ENCODE data around the gene PTTG1IP. TPM values are rescaled to one million over a fixed set of nuclear protein-coding genes. Genes with fewer than 3 reads are reported as not detected.

The PTTG1IP gene
- total and polyA plus RNA-seq, 2 of the 13 experiments (the other 11 are each of a cell fraction or from before 2014, with no cell fraction given), result 161 to 700 TPM

DNA sequence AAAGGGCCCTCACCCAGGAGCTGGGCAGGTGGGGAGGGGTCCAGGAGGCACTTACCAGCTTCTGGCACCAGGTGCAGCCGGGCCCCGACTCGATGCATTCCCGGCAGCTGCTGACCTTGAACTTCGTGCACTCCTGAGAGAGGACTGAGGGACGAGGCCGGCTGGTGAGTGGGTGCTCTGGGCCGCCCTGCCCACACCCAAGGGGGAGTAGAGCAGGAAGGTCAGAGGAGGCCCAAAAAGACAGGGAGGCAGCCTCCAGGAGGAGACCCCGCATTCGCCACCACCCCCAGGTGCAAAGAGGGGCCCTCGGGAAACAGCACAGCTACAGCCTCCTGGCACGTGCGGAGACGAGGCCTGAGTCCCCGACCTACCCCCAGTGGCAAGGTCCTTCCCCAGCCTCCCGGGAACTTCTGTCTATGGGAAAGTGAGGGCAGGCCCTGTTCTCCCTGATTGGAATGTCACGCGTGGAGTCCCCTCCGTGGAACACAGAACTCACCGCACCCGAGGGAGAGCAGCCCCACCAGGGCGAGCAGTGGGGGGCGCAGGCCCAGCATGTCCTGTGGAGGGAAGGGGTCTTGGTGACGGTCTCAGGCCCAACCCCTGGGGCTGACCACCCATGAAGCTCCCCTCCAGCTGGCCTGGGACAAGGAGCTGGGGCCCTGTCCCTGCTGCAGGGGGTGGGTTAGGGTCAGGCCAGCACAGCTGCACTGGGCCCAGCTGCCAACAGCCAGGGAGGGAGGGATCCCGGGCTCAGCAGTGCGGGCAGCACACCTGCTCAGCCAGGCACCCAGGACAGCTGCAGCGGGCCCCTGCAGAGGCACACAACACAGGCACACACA lies 37.0 kb upstream of the PTTG1IP start (continued):
- TF ChIP-seq, protein P1, sequence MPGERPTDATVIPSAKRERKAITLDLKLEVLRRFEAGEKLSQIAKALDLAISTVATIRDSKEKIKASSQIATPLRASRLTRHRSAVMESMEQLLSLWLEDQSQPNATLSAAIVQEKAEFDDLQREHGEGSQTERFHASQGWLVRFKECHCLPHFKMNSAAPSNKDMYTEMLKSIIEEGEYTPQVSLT (CRISPR knock-in tag; IDR thresholded peaks at IDR 0.05; ENCODE audit: borderline replicate concordance, low read depth), result no peak
- peak; percentile 23; the same call in 1 of the 2 replicates for TF ChIP-seq ZNF746 (CRISPR knock-in tag; IDR thresholded peaks at IDR 0.05)
- TF ChIP-seq GATAD2A (CRISPR knock-in tag; IDR thresholded peaks at IDR 0.05), result peak; percentile 79
- TF ChIP-seq ZNF567 (CRISPR knock-in tag; IDR thresholded peaks at IDR 0.05; ENCODE audit: borderline replicate concordance), result no peak
- no peak for TF ChIP-seq MXD4 (CRISPR knock-in tag; IDR thresholded peaks at IDR 0.05)
- 0 out of 2 replicates have a peak, but pooled peaks have one; percentile 49 for TF ChIP-seq ZNF749 (CRISPR knock-in tag; IDR thresholded peaks at IDR 0.05; ENCODE audit: borderline replicate concordance)
- TF ChIP-seq PHF5A (CRISPR knock-in tag; IDR thresholded peaks at IDR 0.05; ENCODE audit: low read depth, unreplicated experiment), result no peak
- no peak for TF ChIP-seq ZNF7 (CRISPR knock-in tag; IDR thresholded peaks at IDR 0.05)
- TF ChIP-seq ZBTB7B (CRISPR knock-in tag; IDR thresholded peaks at IDR 0.05), result peak; percentile 71
- TF ChIP-seq CCDC6 (CRISPR knock-in tag; IDR thresholded peaks at IDR 0.05), result no peak
- TF ChIP-seq MED1 (CRISPR knock-in tag; IDR thresholded peaks at IDR 0.05), result peak; percentile 63
- TF ChIP-seq NR2C2 (CRISPR knock-in tag; IDR thresholded peaks at IDR 0.05; ENCODE audit: borderline replicate concordance), result peak; percentile 48; the same call in 1 of the 2 replicates
- TF ChIP-seq HNRNPH1 (optimal IDR thresholded peaks at IDR 0.05; ENCODE audit: low read depth, low read length), result no peak
- no peak for TF ChIP-seq ZNF841 (CRISPR knock-in tag; IDR thresholded peaks at IDR 0.05; ENCODE audit: borderline replicate concordance)
- no peak for TF ChIP-seq ARNTL (CRISPR knock-in tag; IDR thresholded peaks at IDR 0.05)
- peak; percentile 41; the same call in 1 of the 2 replicates for TF ChIP-seq KDM2A (CRISPR knock-in tag; IDR thresholded peaks at IDR 0.05; ENCODE audit: borderline replicate concordance, low read depth)
- TF ChIP-seq, protein P2, sequence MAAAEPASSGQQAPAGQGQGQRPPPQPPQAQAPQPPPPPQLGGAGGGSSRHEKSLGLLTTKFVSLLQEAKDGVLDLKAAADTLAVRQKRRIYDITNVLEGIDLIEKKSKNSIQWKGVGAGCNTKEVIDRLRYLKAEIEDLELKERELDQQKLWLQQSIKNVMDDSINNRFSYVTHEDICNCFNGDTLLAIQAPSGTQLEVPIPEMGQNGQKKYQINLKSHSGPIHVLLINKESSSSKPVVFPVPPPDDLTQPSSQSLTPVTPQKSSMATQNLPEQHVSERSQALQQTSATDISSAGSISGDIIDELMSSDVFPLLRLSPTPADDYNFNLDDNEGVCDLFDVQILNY (CRISPR knock-in tag; conservative IDR thresholded peaks at IDR 0.05), result no peak
- TF ChIP-seq FOXC1 (CRISPR knock-in tag; IDR thresholded peaks at IDR 0.05; ENCODE audit: borderline replicate concordance), result no peak
- peak; percentile 29 for TF ChIP-seq ZMYM3 (CRISPR knock-in tag; IDR thresholded peaks at IDR 0.05)
- TF ChIP-seq SOX6 (IDR thresholded peaks at IDR 0.05), result no peak
- TF ChIP-seq SOX6 (CRISPR knock-in tag; IDR thresholded peaks at IDR 0.05), result 0 out of 2 replicates have a peak, but pooled peaks have one; percentile 22
- TF ChIP-seq ZNF124 (CRISPR knock-in tag; IDR thresholded peaks at IDR 0.05), result no peak
- TF ChIP-seq ZNF546 (CRISPR knock-in tag; conservative IDR thresholded peaks at IDR 0.05), result peak; percentile 58; the same call in 1 of the 2 replicates
- TF ChIP-seq, protein P3, sequence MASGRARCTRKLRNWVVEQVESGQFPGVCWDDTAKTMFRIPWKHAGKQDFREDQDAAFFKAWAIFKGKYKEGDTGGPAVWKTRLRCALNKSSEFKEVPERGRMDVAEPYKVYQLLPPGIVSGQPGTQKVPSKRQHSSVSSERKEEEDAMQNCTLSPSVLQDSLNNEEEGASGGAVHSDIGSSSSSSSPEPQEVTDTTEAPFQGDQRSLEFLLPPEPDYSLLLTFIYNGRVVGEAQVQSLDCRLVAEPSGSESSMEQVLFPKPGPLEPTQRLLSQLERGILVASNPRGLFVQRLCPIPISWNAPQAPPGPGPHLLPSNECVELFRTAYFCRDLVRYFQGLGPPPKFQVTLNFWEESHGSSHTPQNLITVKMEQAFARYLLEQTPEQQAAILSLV (CRISPR knock-in tag; IDR thresholded peaks at IDR 0.05; ENCODE audit: borderline replicate concordance), result 0 out of 2 replicates have a peak, but pooled peaks have one; percentile 15
- no peak for TF ChIP-seq CBX5 (CRISPR knock-in tag; IDR thresholded peaks at IDR 0.05; ENCODE audit: borderline replicate concordance)
- TF ChIP-seq, protein P4, sequence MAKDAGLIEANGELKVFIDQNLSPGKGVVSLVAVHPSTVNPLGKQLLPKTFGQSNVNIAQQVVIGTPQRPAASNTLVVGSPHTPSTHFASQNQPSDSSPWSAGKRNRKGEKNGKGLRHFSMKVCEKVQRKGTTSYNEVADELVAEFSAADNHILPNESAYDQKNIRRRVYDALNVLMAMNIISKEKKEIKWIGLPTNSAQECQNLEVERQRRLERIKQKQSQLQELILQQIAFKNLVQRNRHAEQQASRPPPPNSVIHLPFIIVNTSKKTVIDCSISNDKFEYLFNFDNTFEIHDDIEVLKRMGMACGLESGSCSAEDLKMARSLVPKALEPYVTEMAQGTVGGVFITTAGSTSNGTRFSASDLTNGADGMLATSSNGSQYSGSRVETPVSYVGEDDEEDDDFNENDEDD (CRISPR knock-in tag; IDR thresholded peaks at IDR 0.05; ENCODE audit: borderline replicate concordance), result no peak; the same call in 1 of the 2 replicates
- TF ChIP-seq XRCC5 (optimal IDR thresholded peaks at IDR 0.05; ENCODE audit: low read length), result peak; percentile 17
- TF ChIP-seq FOXK1 (CRISPR knock-in tag; IDR thresholded peaks at IDR 0.05; ENCODE audit: borderline replicate concordance, low read depth), result 0 out of 2 replicates have a peak, but pooled peaks have one; percentile 20

Data from HepG2 (cell line).